ENCODE measurements around the gene KDELR1.

The KDELR1 gene

DNA sequence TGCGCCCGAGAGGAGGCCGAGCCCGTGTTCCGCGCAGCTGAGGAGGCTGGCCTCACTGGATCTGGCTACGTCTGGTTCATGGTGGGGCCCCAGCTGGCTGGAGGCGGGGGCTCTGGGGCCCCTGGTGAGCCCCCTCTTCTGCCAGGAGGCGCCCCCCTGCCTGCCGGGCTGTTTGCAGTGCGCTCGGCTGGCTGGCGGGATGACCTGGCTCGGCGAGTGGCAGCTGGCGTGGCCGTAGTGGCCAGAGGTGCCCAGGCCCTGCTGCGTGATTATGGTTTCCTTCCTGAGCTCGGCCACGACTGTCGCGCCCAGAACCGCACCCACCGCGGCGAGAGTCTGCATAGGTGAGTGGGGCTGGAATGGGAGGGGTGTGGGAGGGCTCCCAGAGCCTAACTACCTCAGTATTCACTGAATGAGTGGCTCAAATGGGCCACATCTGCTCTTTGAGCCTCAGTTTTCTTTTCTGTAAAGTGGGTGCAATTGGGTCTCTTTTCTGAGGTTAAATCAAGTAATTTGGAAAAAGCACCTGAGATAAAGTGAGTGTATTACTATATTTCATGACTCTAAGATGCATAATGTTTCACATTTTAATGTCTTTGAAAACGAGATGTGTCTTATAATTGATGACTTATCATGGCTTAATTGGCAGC is 13.8 kb upstream of the KDELR1 start:
- H3K36me3 Mint-ChIP-seq (ENCODE audit: low read depth), result no peaks in the 10 kb centered on the region
- H3K4me1 Mint-ChIP-seq, result peaks cover 8% of the 10 kb centered on the region
- DNase-seq (no peak), ATAC-seq (no peak)
- H3K9me3 Mint-ChIP-seq, result no peaks in the 10 kb centered on the region
- no peak overlapping the region for H3K4me3 Mint-ChIP-seq
- peaks cover 9% of the 10 kb centered on the region for H3K27me3 Mint-ChIP-seq
- H3K27ac Mint-ChIP-seq, result no peak overlapping the region

DNA sequence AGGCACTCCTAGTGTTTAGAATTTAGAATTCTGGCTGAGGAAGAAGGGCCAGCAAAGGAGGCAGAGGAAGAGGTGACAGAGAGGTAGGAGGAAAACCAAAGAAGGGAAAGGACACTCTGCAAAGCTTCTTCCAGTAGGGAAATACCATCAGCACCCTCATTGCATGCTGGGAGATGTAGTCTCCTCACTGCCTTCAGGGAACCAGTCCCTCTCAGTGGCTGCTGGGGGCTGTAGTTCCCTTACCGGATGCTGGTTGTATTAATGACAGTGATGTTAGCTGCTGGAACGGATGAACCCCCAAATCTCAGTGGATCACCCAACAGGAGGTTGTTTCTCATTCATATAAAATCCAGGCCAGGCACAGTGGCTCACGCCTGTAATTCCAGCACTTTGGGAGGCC is 12.3 kb upstream of the KDELR1 start:
- peaks cover 5% of the 10 kb centered on the region for H3K9me3 Mint-ChIP-seq

DNA sequence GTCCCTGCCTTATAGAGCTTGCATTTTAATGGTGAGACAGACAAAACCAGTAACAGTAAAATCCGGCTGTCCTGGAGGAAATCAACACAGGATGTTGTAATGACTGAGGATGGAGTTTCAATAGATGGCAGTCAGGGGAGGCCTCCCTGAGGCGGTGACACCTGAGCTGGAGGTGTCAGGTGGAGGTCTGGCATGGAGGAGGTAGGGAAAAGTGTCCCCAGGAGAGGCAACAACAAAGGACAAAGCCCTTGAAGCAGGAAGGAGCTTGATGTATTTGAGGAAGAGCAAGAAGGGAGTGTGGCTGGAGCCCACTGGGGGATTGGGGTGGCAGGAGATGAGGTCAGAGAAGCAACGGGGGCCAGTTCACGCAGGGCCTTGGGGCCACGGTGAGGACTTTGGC is 9.9 kb upstream of the KDELR1 start:
- Mint-ChIP-seq H3K9me3 (peaks cover 5% of the 10 kb centered on the region), H3K36me3 (ENCODE audit: low read depth) (peaks cover 2% of the 10 kb centered on the region), H3K27me3 (peaks cover 12% of the 10 kb centered on the region), H3K4me3 (no peak overlapping the region), H3K27ac (no peak overlapping the region), H3K4me1 (peaks cover 27% of the 10 kb centered on the region)
- DNase-seq, result no peak
- no peak for ATAC-seq

More for the DNA sequence above, 12.3 kb upstream of the KDELR1 start:
- Mint-ChIP-seq H3K36me3 (ENCODE audit: low read depth) (no peaks in the 10 kb centered on the region), H3K4me1 (peaks cover 17% of the 10 kb centered on the region), H3K27ac (no peak overlapping the region), H3K27me3 (peaks cover 9% of the 10 kb centered on the region), H3K4me3 (no peak overlapping the region)
- ATAC-seq (peak; percentile 75), DNase-seq (no peak)

- Mint-ChIP-seq H3K27me3 (peaks cover 22% of the 10 kb centered on the region), H3K4me3 (no peak overlapping the region), H3K4me1 (peaks cover 33% of the 10 kb centered on the region), H3K36me3 (ENCODE audit: low read depth) (peaks cover 2% of the 10 kb centered on the region), H3K9me3 (peaks cover 5% of the 10 kb centered on the region), H3K27ac (no peak overlapping the region)
- ATAC-seq, result peak; percentile 11
- DNase-seq, result peak; percentile 47
Measured at GRCh38 chr19:48400018-48400742, 8.8 kb upstream of the KDELR1 start.

DNA sequence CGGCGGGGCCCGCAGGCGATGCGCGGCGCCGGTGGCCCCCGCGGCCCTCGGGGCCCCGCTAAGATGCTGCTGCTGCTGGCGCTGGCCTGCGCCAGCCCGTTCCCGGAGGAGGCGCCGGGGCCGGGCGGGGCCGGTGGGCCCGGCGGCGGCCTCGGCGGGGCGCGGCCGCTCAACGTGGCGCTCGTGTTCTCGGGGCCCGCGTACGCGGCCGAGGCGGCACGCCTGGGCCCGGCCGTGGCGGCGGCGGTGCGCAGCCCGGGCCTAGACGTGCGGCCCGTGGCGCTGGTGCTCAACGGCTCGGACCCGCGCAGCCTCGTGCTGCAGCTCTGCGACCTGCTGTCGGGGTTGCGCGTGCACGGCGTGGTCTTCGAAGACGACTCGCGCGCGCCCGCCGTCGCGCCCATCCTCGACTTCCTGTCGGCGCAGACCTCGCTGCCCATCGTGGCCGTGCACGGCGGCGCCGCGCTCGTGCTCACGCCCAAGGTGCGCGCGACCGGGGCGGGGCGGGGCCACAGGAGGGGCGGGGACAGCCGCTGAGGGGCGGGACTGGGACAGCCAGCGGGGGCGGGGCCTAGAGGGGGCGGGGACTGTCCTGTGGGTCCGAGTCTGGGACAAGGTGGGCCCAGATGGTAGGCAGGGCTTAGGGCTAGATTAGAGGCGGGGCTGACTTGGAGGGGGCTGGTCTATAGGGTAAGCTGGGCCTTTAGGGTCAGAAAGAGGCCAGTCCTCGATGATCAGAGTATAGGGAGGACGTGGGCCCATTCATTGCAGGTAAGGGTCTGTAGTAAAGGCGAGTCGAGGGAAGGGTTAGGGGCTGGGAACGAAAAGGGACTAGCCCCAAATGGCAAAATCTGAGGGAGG is 7.3 kb upstream of the KDELR1 start:
- ATAC-seq (peak; percentile 57), DNase-seq (peak; percentile 86)
- H3K4me1 Mint-ChIP-seq, result peaks cover 38% of the 10 kb centered on the region
- H3K4me3 Mint-ChIP-seq, result peak overlapping the region; percentile 87
- peaks cover 35% of the 10 kb centered on the region for H3K27me3 Mint-ChIP-seq
- H3K9me3 Mint-ChIP-seq, result peaks cover 5% of the 10 kb centered on the region
- H3K36me3 Mint-ChIP-seq (ENCODE audit: low read depth), result peaks cover 2% of the 10 kb centered on the region
- peak overlapping the region; percentile 31 for H3K27ac Mint-ChIP-seq

DNA sequence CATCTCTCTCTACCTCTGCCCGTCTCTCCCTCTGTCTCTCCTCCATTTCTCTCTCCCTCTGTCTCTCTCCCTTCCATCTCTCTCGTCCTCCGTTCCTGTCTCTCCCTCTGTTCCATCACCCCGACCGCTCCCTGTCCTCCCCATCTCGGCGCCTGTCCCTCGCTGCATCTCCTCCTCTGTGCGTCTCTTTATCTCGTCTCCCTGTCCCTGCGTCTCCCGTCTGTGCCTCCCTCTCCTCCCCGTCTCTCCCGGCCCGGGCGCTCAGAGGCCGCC is 6.7 kb upstream of the KDELR1 start:
- Mint-ChIP-seq H3K27ac (peak overlapping the region; percentile 78), H3K4me1 (peaks cover 36% of the 10 kb centered on the region), H3K27me3 (peaks cover 37% of the 10 kb centered on the region), H3K9me3 (peaks cover 5% of the 10 kb centered on the region), H3K36me3 (ENCODE audit: low read depth) (peaks cover 2% of the 10 kb centered on the region), H3K4me3 (peak overlapping the region; percentile 87)
- DNase-seq (no peak), ATAC-seq (peak; percentile 2)

GRCh38 chr19:48397263-48398101 is 6.1 kb upstream of the KDELR1 start:
- Mint-ChIP-seq H3K4me1 (peaks cover 34% of the 10 kb centered on the region), H3K36me3 (ENCODE audit: low read depth) (peaks cover 2% of the 10 kb centered on the region), H3K27ac (peak overlapping the region; percentile 78), H3K9me3 (peaks cover 5% of the 10 kb centered on the region), H3K4me3 (peak overlapping the region; percentile 87), H3K27me3 (peaks cover 40% of the 10 kb centered on the region)
- DNase-seq (no peak), ATAC-seq (no peak)

GRCh38 chr19:48396824-48397176 is 5.4 kb upstream of the KDELR1 start:
- H3K9me3 Mint-ChIP-seq, result peaks cover 5% of the 10 kb centered on the region
- H3K27ac Mint-ChIP-seq, result no peak overlapping the region
- H3K27me3 Mint-ChIP-seq, result peaks cover 40% of the 10 kb centered on the region
- no peak for ATAC-seq
- peaks cover 36% of the 10 kb centered on the region for H3K4me1 Mint-ChIP-seq
- H3K36me3 Mint-ChIP-seq (ENCODE audit: low read depth), result peaks cover 2% of the 10 kb centered on the region
- DNase-seq, result no peak
- H3K4me3 Mint-ChIP-seq, result no peak overlapping the region

GRCh38 chr19:48396016-48396823 is 4.9 kb upstream of the KDELR1 start:
- Mint-ChIP-seq H3K4me3 (no peak overlapping the region), H3K9me3 (peaks cover 5% of the 10 kb centered on the region), H3K27me3 (peaks cover 40% of the 10 kb centered on the region), H3K36me3 (ENCODE audit: low read depth) (peaks cover 2% of the 10 kb centered on the region), H3K27ac (no peak overlapping the region), H3K4me1 (peaks cover 38% of the 10 kb centered on the region)
- ATAC-seq, result no peak
- DNase-seq, result no peak

DNA sequence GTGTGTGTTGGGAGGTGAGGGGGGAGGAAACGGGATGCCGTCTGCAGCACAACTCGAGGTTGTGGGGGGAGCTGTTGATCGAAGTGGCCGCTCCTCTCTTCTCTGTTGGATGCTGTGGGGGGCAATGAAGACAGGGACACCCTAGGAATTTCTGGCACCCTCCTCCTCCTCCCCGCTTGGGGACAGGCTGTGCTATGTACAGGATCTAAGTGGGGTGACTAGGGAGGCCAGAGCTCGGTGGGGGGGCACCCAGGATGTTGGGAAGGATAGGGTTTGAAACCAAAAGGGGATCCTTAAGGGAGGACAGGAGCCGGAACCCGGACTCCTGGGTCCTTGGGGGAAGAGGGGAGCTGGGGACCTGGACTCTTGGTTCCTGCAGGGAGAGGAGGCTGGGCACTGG is 4.1 kb upstream of the KDELR1 start:
- H3K27me3 Mint-ChIP-seq, result peaks cover 40% of the 10 kb centered on the region
- no peak overlapping the region for H3K27ac Mint-ChIP-seq

GRCh38 chr19:48395170-48395455 is 3.8 kb upstream of the KDELR1 start:
- peaks cover 2% of the 10 kb centered on the region for H3K36me3 Mint-ChIP-seq (ENCODE audit: low read depth)
- ATAC-seq, result no peak
- no peak for DNase-seq
- peaks cover 5% of the 10 kb centered on the region for H3K9me3 Mint-ChIP-seq
- peaks cover 40% of the 10 kb centered on the region for H3K27me3 Mint-ChIP-seq
- no peak overlapping the region for H3K4me3 Mint-ChIP-seq
- no peak overlapping the region for H3K27ac Mint-ChIP-seq
- peaks cover 37% of the 10 kb centered on the region for H3K4me1 Mint-ChIP-seq

More for the DNA sequence above, 4.1 kb upstream of the KDELR1 start:
- ATAC-seq (no peak), DNase-seq (no peak)
- Mint-ChIP-seq H3K9me3 (peaks cover 5% of the 10 kb centered on the region), H3K36me3 (ENCODE audit: low read depth) (peaks cover 2% of the 10 kb centered on the region), H3K4me3 (no peak overlapping the region), H3K4me1 (peaks cover 38% of the 10 kb centered on the region)

GRCh38 chr19:48394331-48395169 is 3.2 kb upstream of the KDELR1 start:
- Mint-ChIP-seq H3K27me3 (peaks cover 40% of the 10 kb centered on the region), H3K4me3 (peak overlapping the region; percentile 61), H3K9me3 (peaks cover 2% of the 10 kb centered on the region), H3K27ac (no peak overlapping the region), H3K36me3 (ENCODE audit: low read depth) (peaks cover 2% of the 10 kb centered on the region), H3K4me1 (peaks cover 36% of the 10 kb centered on the region)
- ATAC-seq, result no peak
- DNase-seq, result no peak

Measured in activated naive CD8-positive, alpha-beta T cell treated with anti-CD3 and anti-CD28 coated beads, Interleukin-2, amount 50 U/mL, for 24 hours (primary cell).